ENCODE measurements around the gene R3HDM4.

GRCh38 chr19:892243-892893, 20.7 kb downstream of the R3HDM4 start:
- TF ChIP-seq CTCF (IDR thresholded peaks at IDR 0.05 in 4 of 5, conservative IDR thresholded peaks at IDR 0.05 in 1 of 5) (no peak), POLR2A (IDR thresholded peaks at IDR 0.05) (no peak)

Data from gastrocnemius medialis (tissue), 4 donors.